Subcutaneous adipose tissue (tissue), 4 donors: ENCODE measurements around the gene COQ6. TPM values are rescaled to one million over a fixed set of nuclear protein-coding genes. Genes with fewer than 3 reads are reported as not detected.

ENCODE experiments used
- CTCF ChIP-seq: fragments of 450-650 bp; IDR thresholded peaks from one replicate; pipeline ENCODE4 v1.5.1; 2016; ENCODE audit warnings: low read depth, mild to moderate bottlenecking, control low read depth, antibody characterized with exemption, moderate library complexity
- total RNA-seq, 4 donors: library from RNA; depleted of rRNA; stranded (reverse); fragments of >200 nt; gene quantifications; one replicate each; pipeline ENCODE4 v1.1.0, GENCODE V29; 2016

Gene COQ6
- total RNA-seq, 4 donors from 2014 or later, result 34.6 to 46.9 (median 37.9) TPM

GRCh38 chr14:73936548-73936947 lies 13.6 kb upstream of the COQ6 start:
- TF ChIP-seq CTCF, result no peak

- no peak for TF ChIP-seq CTCF
These were observed 13.1 kb upstream of the COQ6 start for GRCh38 chr14:73937012-73937411.

- no peak for TF ChIP-seq CTCF
These were observed 7.9 kb upstream of the COQ6 start for GRCh38 chr14:73942180-73942579.

GRCh38 chr14:73943083-73943482 lies 7.0 kb upstream of the COQ6 start:
- TF ChIP-seq CTCF, result no peak

- no peak for TF ChIP-seq CTCF
These were observed 5.5 kb upstream of the COQ6 start for GRCh38 chr14:73944432-73945158.

GRCh38 chr14:73945159-73945670 lies 4.9 kb upstream of the COQ6 start:
- TF ChIP-seq CTCF, result no peak

- TF ChIP-seq CTCF, result no peak
These were observed 3.6 kb downstream of the COQ6 start for GRCh38 chr14:73953731-73954130.
